Ishikawa (cell line): ENCODE results near the gene SPG11.

Experiments
- CEBPB ChIP-seq: IDR thresholded peaks from 2 replicates; pipeline ENCODE4 v1.6.1; 2012
- EGR1 ChIP-seq: IDR thresholded peaks from 2 replicates; pipeline ENCODE4 v1.6.1; 2012
- EP300 ChIP-seq: IDR thresholded peaks from 2 replicates; pipeline ENCODE4 v1.6.1; 2012; ENCODE audit warnings: borderline replicate concordance
- RAD21 ChIP-seq: IDR thresholded peaks from 2 replicates; pipeline ENCODE4 v1.6.1; 2012; ENCODE audit warnings: low read depth
- REST ChIP-seq: IDR thresholded peaks from 2 replicates; pipeline ENCODE4 v1.6.1; 2012; ENCODE audit warnings: low read depth, mild to moderate bottlenecking
- TAF1 ChIP-seq: IDR thresholded peaks from 2 replicates; pipeline ENCODE4 v1.6.1; 2012; ENCODE audit warnings: low read depth, mild to moderate bottlenecking
- TCF12 ChIP-seq: IDR thresholded peaks from 2 replicates; pipeline ENCODE4 v1.6.1; 2012; ENCODE audit warnings: low read depth
- TEAD4 ChIP-seq: IDR thresholded peaks from 2 replicates; pipeline ENCODE4 v1.6.1; 2012

DNA sequence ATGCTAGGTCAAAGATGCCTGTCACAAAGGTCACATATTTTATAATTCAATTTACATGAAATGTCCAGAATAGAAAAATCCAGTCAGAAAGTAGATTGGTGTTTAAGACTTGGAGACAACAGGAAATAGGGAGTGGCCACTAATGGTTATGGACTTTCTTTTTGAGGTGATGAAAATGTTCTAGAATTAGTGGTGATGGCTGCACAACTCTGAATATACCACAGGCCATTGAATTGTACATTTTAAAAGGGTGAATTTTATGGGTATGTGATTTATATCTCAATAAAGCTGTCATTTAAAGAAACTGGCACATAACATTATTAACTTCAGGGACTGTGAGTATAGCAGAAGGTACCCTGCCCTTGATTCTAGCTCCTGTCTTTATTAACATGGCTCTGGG lies 15.8 kb downstream of the SPG11 start:
- no peak for TF ChIP-seq RAD21
- TF ChIP-seq TAF1: no peak
- TF ChIP-seq TEAD4: no peak
- no peak for TF ChIP-seq REST
- no peak for TF ChIP-seq EGR1
- no peak for TF ChIP-seq EP300
- no peak for TF ChIP-seq TCF12
- TF ChIP-seq CEBPB: no peak
